KBM-7 (cell line): ENCODE results near the gene TTR.

Experiments
- DNase-seq: peaks from one replicate; pipeline ENCODE4 v3.0.0-alpha.2; 2015
- in situ Hi-C: fragments of 300-500 bp; cut with MboI; formaldehyde crosslinking; loops from 2 replicates; pipeline ENCODE4 v1.14.3; 2020; ENCODE audit warnings: low sequenced_read_pairs, low pct_unique_long_range_greater_than_20kb, mixed read lengths

TTR gene

DNA sequence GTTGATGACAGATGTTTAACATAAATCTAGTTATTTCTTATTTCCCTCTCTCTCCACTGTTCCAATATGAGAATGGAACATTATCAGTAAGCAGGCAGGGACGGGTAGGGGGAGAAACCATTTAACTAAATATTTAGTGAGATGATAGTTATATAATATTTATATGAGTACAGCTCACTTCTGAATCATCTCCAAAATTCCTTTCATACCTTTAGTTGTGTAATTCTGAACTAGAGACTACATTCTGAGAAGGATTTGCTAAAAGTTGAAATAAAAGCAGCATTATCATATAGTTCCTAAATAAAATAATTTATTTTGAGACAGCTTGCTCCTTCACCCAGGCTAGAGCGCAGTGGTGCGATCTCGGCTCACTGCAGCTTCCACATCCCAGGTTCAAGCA lies 51.3 kb downstream of the TTR start:
- in situ Hi-C loops, result no loop called here
- no peak for DNase-seq

DNA sequence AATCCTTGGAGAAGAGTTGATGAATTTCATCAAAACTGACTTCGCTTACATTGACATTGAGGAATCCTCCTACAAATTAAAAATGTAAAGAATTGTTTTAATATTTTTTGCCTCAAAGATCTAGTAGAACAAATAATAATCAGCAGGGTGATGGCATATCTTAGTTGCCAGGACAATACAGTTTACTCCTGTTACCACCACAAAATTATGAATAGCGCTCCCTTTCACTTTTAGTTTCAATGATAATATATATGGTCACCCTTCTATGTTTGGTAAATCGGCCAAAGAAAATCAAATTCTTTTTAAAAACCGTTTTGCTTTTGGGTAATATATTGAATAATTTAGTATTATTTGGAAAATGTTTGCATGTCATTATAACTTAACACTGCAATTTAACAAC lies 53.7 kb downstream of the TTR start:
- in situ Hi-C loops, result no loop called here
- DNase-seq, result no peak

DNA sequence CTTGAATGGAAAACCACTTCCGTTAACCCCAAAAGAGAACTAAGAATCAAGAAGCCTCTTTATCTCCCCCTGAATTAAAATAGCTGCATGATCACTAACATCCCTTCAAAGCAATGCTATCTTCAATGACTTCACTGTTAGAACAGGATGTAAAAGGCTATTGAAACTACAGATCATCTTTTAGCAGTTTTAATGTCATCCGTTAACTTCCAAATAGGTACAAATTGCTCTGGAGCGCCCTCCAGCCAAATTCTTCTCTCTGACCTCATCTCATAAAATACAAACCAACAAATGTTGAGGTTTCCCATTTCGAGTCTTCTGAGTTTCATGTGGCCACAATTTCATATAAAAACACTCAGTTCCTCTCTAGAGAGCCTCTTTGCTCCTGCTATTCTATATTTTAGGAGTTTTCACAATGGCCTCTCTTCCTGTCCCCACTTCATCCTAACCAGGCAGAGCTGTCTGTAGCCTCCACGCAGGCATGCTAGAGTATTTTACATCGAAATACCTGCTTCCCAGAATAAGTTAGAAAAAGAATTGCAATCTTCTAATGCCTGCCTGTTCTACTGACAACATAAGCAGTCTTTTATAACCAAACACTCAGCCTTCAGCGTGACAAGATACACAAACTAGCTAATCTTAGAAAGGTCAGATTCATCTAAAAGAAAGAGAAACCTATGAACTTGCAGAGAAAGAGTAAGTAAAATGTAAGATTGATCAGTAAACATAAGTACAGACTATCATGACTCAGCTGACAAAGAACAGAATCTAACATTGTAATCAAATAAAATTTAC lies 54.9 kb downstream of the TTR start:
- in situ Hi-C loops, result no loop called here
- no peak for DNase-seq

GRCh38 chr18:31647127-31647753 lies 55.6 kb downstream of the TTR start:
- in situ Hi-C loops, result no loop called here
- DNase-seq, result no peak
